Measurements from ENCODE around the gene SLC2A4RG. TPM values are rescaled to one million over a fixed set of nuclear protein-coding genes. Genes with fewer than 3 reads are reported as not detected.

The SLC2A4RG gene
- total and polyA plus RNA-seq, 2 of the 4 experiments (the other 2 are of a cell fraction) = 5.0 to 50.3 TPM

- TF ChIP-seq MAZ (IDR thresholded peaks at IDR 0.05; ENCODE audit: borderline replicate concordance, low read depth, low read length) = no peak
Observed at GRCh38 chr20:63690003-63690897, 49.3 kb upstream of the SLC2A4RG start (continued).

DNA sequence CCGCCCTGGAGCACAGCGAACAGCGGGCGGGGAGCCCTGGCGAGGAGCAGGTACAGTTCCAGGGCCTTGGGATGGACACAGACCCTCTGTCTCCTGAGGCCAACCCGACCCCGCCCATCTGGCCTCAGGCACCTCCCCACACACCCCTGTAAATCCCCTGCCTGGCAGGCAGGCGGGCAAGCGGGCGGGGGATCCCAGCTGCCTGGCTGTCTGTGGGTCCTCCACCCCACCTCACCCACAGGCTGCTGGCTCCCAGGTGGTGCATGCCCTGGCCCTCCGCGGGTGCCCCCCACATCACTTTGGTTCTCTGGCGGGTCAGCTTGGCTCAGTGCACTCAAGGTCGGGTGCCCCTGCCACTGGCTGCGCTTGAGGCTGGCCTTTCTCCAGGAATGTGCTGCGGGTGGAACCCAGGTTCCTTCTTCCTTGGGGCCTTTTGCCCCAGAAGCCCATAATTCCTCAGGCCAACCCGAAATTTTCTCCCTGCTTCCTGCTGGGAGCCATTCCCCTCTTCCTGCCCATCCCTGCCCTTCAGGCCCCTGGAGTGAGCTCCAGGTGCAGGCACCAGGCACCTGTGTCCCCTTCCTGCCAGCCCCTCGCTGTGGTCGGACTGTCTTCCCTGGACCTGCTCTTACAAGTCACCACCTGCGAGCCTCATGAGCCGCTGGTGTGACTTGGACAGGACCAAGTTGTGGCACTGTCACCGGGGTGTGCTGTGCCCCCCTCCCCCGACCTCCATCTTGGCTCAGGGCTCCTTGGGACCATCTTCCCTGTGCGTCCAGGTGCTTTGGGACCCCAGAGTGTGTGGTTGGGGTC lies 48.5 kb upstream of the SLC2A4RG start:
- H3K23ac ChIP-seq (ENCODE audit: low read depth, low read length) = no peak overlapping the region
- H3K14ac ChIP-seq (replicated peaks; ENCODE audit: low read depth, low read length) = no peak overlapping the region
- H3K4me1 ChIP-seq (ENCODE audit: control insufficient read depth, insufficient read depth, low read length) = peaks cover 14% of the 10 kb centered on the region
- ATAC-seq (ENCODE audit: low read depth) (no peak), DNase-seq (no peak)
- H4K20me1 ChIP-seq (ENCODE audit: insufficient read depth, low read length) = no peaks in the 10 kb centered on the region
- in situ Hi-C loops (cut with MboI; ENCODE audit: low sequenced_read_pairs) = no loop called here
- peaks cover 0 to 15% of the 10 kb centered on the region in 2 experiments; a peak in 2 of 4 replicates for H3K79me1 ChIP-seq (ENCODE audit: low read depth in 1 of 2, low read length in 2 of 2)
- no peak overlapping the region for H2BK5ac ChIP-seq (ENCODE audit: low read depth, low read length, poor library complexity, severe bottlenecking)
- H3K27ac ChIP-seq (ENCODE audit: insufficient read depth, low read length) = no peak overlapping the region
- no peak overlapping the region for H4K5ac ChIP-seq (ENCODE audit: low read depth, low read length)
- H2BK15ac ChIP-seq (ENCODE audit: low read depth, low read length) = no peak overlapping the region
- no peak overlapping the region; the same call in 1 of the 2 replicates for H2AK5ac ChIP-seq (ENCODE audit: low read depth, low read length)
- BruUV-seq (replicated peaks) = no TSS peak
- intact Hi-C loops (cut with micrococcal nuclease) = no loop called here
- ChIA-PET POLR2A (ENCODE audit: unreplicated experiment) (no interaction called here), CTCF (interaction anchor here (0.6 kb wide), 1 partner anchor 136 kb away, joined by 7 read pairs; no protein-coding TSS in a partner anchor)
- H4K8ac ChIP-seq (ENCODE audit: low read depth in 2 of 2, low read length in 2 of 2) = no peak overlapping the region
- TF ChIP-seq, protein P1, sequence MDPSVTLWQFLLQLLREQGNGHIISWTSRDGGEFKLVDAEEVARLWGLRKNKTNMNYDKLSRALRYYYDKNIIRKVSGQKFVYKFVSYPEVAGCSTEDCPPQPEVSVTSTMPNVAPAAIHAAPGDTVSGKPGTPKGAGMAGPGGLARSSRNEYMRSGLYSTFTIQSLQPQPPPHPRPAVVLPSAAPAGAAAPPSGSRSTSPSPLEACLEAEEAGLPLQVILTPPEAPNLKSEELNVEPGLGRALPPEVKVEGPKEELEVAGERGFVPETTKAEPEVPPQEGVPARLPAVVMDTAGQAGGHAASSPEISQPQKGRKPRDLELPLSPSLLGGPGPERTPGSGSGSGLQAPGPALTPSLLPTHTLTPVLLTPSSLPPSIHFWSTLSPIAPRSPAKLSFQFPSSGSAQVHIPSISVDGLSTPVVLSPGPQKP (IDR thresholded peaks at IDR 0.05; ENCODE audit: borderline replicate concordance, low read depth, low read length) = no peak
- no peak for TF ChIP-seq BHLHE40 (IDR thresholded peaks at IDR 0.05; ENCODE audit: low read depth, low read length)
- no peak for TF ChIP-seq MAZ (IDR thresholded peaks at IDR 0.05; ENCODE audit: borderline replicate concordance, low read depth, low read length)
- TF ChIP-seq CHD1 (IDR thresholded peaks at IDR 0.05; ENCODE audit: low read depth, low read length) = no peak
- no peak for TF ChIP-seq NFE2L2 (IDR thresholded peaks at IDR 0.05; ENCODE audit: low read depth, low read length)
- no peak for TF ChIP-seq SMC3 (IDR thresholded peaks at IDR 0.05; ENCODE audit: low read depth, low read length)
- no peak for TF ChIP-seq POLR2A (IDR thresholded peaks at IDR 0.05; ENCODE audit: low read depth, low read length)
- TF ChIP-seq RFX5 (IDR thresholded peaks at IDR 0.05; ENCODE audit: low read depth, low read length) = no peak
- H2AFZ ChIP-seq (replicated peaks; ENCODE audit: low read length, poor library complexity) = peak overlapping the region; percentile 32
- H2AK9ac ChIP-seq (replicated peaks; ENCODE audit: low read depth, low read length, poor library complexity) = peak overlapping the region; percentile 76
- no peak overlapping the region for H3K9ac ChIP-seq (ENCODE audit: low read depth, low read length)
- no peak overlapping the region for H2BK20ac ChIP-seq (ENCODE audit: low read depth, low read length)
- no peaks in the 10 kb centered on the region for H3K27me3 ChIP-seq (ENCODE audit: control insufficient read depth, insufficient read depth, low read length)
- no peak overlapping the region for H3K4me2 ChIP-seq (ENCODE audit: low read depth, low read length)
- H3K36me3 ChIP-seq (ENCODE audit: control insufficient read depth, insufficient read depth, low read length) = peaks cover 9% of the 10 kb centered on the region; the same call in 1 of the 2 replicates
- no peaks in the 10 kb centered on the region for H3K9me3 ChIP-seq (ENCODE audit: control insufficient read depth, insufficient read depth, low read length)
- 91% methylated on average over 16 of the region's 24 CpGs; no CpG with 5 or more reads in 1 of the 2 experiments for WGBS, 2 experiments (ENCODE audit: extremely low coverage in 2 of 2, insufficient read length in 1 of 2)
- dilution Hi-C loops (cut with HindIII; ENCODE audit: low sequenced_read_pairs, unreplicated experiment) = no loop called here
- H3K4ac ChIP-seq (ENCODE audit: low read depth, low read length) = no peak overlapping the region
- H3K4me3 ChIP-seq (ENCODE audit: insufficient read depth, low read depth, low read length) = no peak overlapping the region
- no peak overlapping the region for H2BK120ac ChIP-seq (ENCODE audit: low read depth, low read length)
- H3K56ac ChIP-seq (ENCODE audit: extremely low read depth, insufficient read depth, low read length) = no peak overlapping the region
- no peak overlapping the region for H3K18ac ChIP-seq (ENCODE audit: low read depth, low read length)
- H3K9me1 ChIP-seq (ENCODE audit: insufficient read depth, low read length) = peaks cover 9% of the 10 kb centered on the region
- H4K91ac ChIP-seq (ENCODE audit: insufficient read depth, low read depth, low read length) = no peak overlapping the region

Data from IMR-90 (cell line).